Left lung (tissue), 10 donors: ENCODE data around the gene RLF. TPM values are rescaled to one million over a fixed set of nuclear protein-coding genes. Genes with fewer than 3 reads are reported as not detected.
A peak's percentile ranks its signal among the peaks of the same experiment; 100 is the strongest.

Source experiments
- ATAC-seq: fragments of 200-7000 bp; cut with Tn5 transposase; one replicate; pipeline ENCODE4 v1.9.1; 2020; ENCODE audit warnings: moderate library complexity
- DNase-seq, 4 donors: peaks; one replicate each; pipeline ENCODE4 v3.0.0-alpha.2; 2013 to 2020
- H3K27ac ChIP-seq, 2 donors: fragments of 200-600 bp; sonication (generic) in 1 of 2; one replicate each; pipeline versions ENCODE4 v1.5.0 to v1.8.0; 2020 to 2021
- H3K27me3 ChIP-seq, 2 donors: fragments of 200-600 bp; sonication (generic) in 1 of 2; one replicate each; pipeline versions ENCODE4 v1.5.0 to v1.8.0; 2020 to 2021
- H3K36me3 ChIP-seq, 2 donors: fragments of 200-600 bp; sonication (generic) in 1 of 2; one replicate each; pipeline versions ENCODE4 v1.5.0 to v1.8.0; 2020 to 2021
- H3K4me1 ChIP-seq, 2 donors: fragments of 200-600 bp; one replicate each; pipeline ENCODE4 v1.8.0; 2021
- H3K4me3 ChIP-seq, 2 donors: fragments of 200-600 bp; sonication (generic) in 1 of 2; one replicate each; pipeline versions ENCODE4 v1.5.0 to v1.8.0; 2020 to 2021; ENCODE audit warnings: mild to moderate bottlenecking in 1 of 2
- H3K9me3 ChIP-seq, 2 donors: fragments of 200-600 bp; sonication (generic) in 1 of 2; one replicate each; pipeline versions ENCODE4 v1.5.0 to v1.8.0; 2020 to 2021
- intact Hi-C, 2 donors: fragments of 100-400 bp; cut with DNase I; formaldehyde crosslinking; loops; one replicate each; pipeline versions ENCODE4 v1.11.2 to v1.14.2; 2022
- polyA plus RNA-seq, 6 donors: library from polyadenylated mRNA; unstranded; fragments of 120-200 nt; gene quantifications; one replicate each; pipeline ENCODE4 v1.2.1, GENCODE V29; 2013; ENCODE audit not compliant: insufficient read length in 6 of 6
- total RNA-seq, 2 donors: library from RNA; stranded (reverse); fragmentation: NEBNext Ultra II Directional; extraction: Animal tissue kit (Norgen Biotek cat#: 25700); gene quantifications; one replicate each; pipeline ENCODE4 v1.2.1, GENCODE V29; 2021
- TF ChIP-seq, protein P1 (sequence below), 2 donors: fragments of 200-600 bp; sonication (generic) in 1 of 2; IDR thresholded peaks; one replicate each; pipeline versions ENCODE4 v1.5.0 to v1.8.0; 2021; ENCODE audit warnings: antibody characterized with exemption in 2 of 2
- donor health status: DM: no; HTN: yes; CAD: no.
- donor health status: DM: no; HTN: no; CAD: no.

The RLF gene
- total and polyA plus RNA-seq, 8 donors: 11.2 to 34.4 (median 24.6) TPM

DNA sequence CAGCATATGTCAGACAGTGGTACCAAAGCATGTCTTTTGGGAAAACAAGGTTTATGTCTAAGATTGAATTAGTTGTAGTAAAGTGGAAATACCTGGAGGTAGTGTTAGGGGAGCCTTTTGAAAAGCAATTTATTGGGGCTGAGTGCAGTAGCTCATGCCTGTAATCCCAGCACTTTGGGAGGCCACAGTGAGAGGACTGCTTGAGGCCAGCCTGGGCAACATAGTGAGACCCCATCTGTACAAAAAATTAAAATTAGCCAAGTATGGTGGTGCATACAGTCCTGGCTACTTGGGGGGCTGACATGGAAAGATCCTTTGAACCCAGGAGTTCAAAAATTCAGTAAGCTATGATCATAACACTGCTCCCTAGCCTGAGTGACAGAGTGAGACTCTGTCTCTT, 104.1 kb downstream of the RLF start:
- peaks cover 0 to 24% of the 10 kb centered on the region in 2 donors for H3K4me1 ChIP-seq
- H3K4me3 ChIP-seq: no peak overlapping the region
- DNase-seq: no peak
- TF ChIP-seq, protein P1, sequence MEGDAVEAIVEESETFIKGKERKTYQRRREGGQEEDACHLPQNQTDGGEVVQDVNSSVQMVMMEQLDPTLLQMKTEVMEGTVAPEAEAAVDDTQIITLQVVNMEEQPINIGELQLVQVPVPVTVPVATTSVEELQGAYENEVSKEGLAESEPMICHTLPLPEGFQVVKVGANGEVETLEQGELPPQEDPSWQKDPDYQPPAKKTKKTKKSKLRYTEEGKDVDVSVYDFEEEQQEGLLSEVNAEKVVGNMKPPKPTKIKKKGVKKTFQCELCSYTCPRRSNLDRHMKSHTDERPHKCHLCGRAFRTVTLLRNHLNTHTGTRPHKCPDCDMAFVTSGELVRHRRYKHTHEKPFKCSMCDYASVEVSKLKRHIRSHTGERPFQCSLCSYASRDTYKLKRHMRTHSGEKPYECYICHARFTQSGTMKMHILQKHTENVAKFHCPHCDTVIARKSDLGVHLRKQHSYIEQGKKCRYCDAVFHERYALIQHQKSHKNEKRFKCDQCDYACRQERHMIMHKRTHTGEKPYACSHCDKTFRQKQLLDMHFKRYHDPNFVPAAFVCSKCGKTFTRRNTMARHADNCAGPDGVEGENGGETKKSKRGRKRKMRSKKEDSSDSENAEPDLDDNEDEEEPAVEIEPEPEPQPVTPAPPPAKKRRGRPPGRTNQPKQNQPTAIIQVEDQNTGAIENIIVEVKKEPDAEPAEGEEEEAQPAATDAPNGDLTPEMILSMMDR (IDR thresholded peaks at IDR 0.05): no peak
- no peak for ATAC-seq
- no peaks in the 10 kb centered on the region for H3K9me3 ChIP-seq
- H3K27ac ChIP-seq: no peak overlapping the region
- intact Hi-C loops: no loop called here
- H3K27me3 ChIP-seq: no peaks in the 10 kb centered on the region
- peaks cover 0 to 79% of the 10 kb centered on the region in 2 donors for H3K36me3 ChIP-seq

DNA sequence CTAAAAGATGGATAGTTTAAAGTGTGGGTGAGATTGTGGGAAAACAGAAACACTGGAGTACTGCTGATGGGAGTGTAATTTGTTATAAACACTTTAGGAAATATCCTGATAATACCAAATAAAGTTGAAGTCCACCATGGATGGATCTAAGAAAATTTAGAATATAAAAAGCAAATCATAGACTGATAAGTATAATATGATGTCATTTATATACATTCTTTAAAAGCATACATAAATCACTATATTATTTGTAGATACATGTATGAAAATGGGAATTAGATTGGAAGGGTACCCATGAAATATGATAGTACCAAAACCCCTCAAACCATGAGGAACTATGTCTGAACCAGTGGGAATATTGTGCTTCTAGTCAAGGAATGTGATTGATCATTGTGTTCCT, 104.7 kb downstream of the RLF start:
- H3K27me3 ChIP-seq: no peaks in the 10 kb centered on the region
- ATAC-seq (no peak), DNase-seq (no peak)
- TF ChIP-seq, protein P1 (IDR thresholded peaks at IDR 0.05): no peak
- H3K36me3 ChIP-seq: peaks cover 0 to 79% of the 10 kb centered on the region in 2 donors
- H3K4me3 ChIP-seq: no peak overlapping the region
- no peak overlapping the region for H3K27ac ChIP-seq
- peaks cover 0 to 22% of the 10 kb centered on the region in 2 donors for H3K4me1 ChIP-seq
- intact Hi-C loops: no loop called here
- no peaks in the 10 kb centered on the region for H3K9me3 ChIP-seq

DNA sequence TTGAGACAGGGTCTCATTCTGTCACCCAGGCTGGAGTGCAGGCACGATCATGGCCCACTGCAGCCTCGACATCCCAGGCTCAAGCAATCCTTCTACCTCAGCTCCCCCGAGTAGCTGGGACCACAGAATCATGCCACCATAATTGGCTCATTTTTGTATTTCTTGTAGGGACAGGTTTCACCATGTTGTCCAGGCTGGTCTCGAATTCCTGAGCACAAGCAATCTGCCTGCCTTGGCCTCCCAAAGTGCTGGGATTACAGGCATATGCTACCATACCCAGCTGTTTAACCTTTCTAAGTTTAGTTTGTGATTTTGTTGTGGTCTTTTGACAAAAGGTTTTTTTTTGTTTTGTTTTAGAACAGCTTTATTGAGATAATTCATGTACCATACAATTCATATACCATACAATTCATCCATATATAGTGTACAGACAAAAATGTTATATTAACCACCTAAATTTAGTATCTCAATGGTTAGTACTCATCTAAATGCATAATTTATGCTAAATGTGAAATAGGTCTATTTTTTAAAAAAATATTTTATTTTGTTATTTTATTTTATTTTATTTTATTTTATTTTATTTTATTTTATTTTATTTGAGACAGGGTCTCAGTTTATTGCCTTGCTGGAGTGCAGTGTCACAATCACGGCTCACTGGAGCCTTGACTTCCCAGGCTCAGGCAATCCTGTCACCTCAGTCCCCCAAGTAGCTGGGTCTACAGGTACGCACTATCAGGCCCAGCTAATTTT, 105.8 kb downstream of the RLF start:
- Histone ChIP-seq H3K9me3 (no peaks in the 10 kb centered on the region), H3K36me3 (peaks cover 0 to 79% of the 10 kb centered on the region in 2 donors), H3K27me3 (no peaks in the 10 kb centered on the region), H3K27ac (peak overlapping the region; percentile 24 to 80), H3K4me1 (peaks cover 0 to 14% of the 10 kb centered on the region in 2 donors), H3K4me3 (no peak overlapping the region)
- intact Hi-C loops: no loop called here
- DNase-seq (no peak), ATAC-seq (no peak)
- TF ChIP-seq, protein P1 (IDR thresholded peaks at IDR 0.05): no peak

DNA sequence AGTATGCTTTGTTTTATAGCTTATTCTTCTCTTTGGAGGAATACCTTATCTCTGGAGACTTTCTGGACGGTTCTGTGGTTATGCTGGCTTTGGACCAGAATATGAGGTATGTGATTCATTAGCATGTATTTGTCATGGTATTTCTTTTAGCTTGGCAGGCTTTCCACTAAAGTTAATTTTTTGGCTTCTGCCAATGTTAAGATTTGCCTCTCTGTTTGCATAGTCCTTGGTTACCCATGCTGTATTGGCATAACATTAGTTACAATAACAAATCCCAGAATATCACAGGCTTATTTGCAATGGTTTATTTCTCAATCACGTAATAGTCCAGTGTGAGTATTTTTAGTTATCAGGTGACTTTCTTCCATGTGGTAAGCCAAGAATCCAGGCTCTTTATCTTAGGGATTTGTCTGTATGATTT, 106.6 kb downstream of the RLF start:
- Histone ChIP-seq H3K4me3 (no peak overlapping the region), H3K27me3 (no peaks in the 10 kb centered on the region), H3K27ac (peak overlapping the region; percentile 24 to 80), H3K9me3 (no peaks in the 10 kb centered on the region), H3K4me1 (peaks cover 0 to 6% of the 10 kb centered on the region in 2 donors), H3K36me3 (peaks cover 0 to 79% of the 10 kb centered on the region in 2 donors)
- DNase-seq: no peak
- peak; percentile 91 for ATAC-seq
- intact Hi-C loops: no loop called here
- TF ChIP-seq, protein P1 (IDR thresholded peaks at IDR 0.05): no peak

DNA sequence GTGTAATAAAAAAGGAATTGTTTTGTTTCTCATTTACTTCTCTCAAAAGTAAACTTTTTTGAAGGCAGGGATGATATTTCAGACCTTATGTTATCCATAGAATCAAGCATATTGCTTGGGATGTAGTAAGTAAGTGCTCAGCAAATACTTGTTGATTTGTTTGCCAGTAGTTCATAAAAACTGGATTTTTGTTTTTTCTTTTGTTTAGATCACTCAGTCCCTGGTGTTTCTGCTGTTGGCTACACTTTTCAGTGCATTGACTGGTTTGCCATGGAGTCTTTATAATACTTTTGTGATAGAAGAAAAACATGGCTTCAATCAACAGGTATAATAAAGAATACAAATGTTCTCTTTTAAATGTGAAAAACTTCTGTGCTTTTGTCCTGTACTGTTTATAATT, 107.0 kb downstream of the RLF start:
- no peak for DNase-seq
- H3K4me1 ChIP-seq: peaks cover 0 to 2% of the 10 kb centered on the region in 2 donors
- H3K9me3 ChIP-seq: no peaks in the 10 kb centered on the region
- peak overlapping the region in 1 of 2 donors; percentile 80 for H3K27ac ChIP-seq
- TF ChIP-seq, protein P1 (IDR thresholded peaks at IDR 0.05): no peak
- ATAC-seq: no peak
- H3K27me3 ChIP-seq: no peaks in the 10 kb centered on the region
- peaks cover 0 to 79% of the 10 kb centered on the region in 2 donors for H3K36me3 ChIP-seq
- intact Hi-C loops: no loop called here
- no peak overlapping the region for H3K4me3 ChIP-seq
